GM21825 (cell line): ENCODE data around the gene SPDYE17.
"Not testable (repeated sequence)": the region's sequence is repeated elsewhere in the genome, so short reads cannot be mapped to it uniquely, and the experiment has no call there.

Source experiments
- ATAC-seq: cut with Tn5 transposase; IDR thresholded peaks from one replicate; pipeline ENCODE4 v1.9.1; 2021; ENCODE audit warnings: mild to moderate bottlenecking, moderate library complexity; ENCODE audit not compliant: unreplicated experiment

SPDYE17 gene

DNA sequence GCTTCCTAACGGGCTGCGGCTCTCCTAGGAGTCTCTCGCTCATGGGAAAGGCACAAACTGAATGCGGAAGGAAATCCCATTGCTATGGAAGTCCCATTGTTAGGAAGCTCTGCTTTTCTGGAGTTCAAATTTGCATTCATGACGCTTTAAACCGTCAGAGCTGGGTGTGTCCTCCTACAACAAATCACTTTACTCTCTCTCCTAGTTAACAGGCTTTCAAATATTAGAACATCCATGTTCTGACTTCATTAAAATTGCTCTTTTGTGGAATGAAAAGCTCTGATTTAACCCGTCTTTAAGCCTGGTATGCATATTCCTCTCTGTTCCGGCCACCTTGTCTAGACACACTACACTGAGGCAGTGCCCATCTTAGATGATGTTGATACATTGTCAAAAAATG lies at the start of gene SPDYE17:
Gene SPDYE17, minus strand, starts transcription at position 101 of the 400 bp plus-strand sequence. CDS start 1,791 bp downstream, outside the sequence.
- ATAC-seq = not testable (repeated sequence)

GRCh38 chr7:77080236-77080635 lies 48.1 kb upstream of the SPDYE17 start:
- ATAC-seq = not testable (repeated sequence)

- not testable (repeated sequence) for ATAC-seq
Measured at GRCh38 chr7:77079624-77080023, 47.5 kb upstream of the SPDYE17 start.

GRCh38 chr7:77079112-77079511 lies 47.0 kb upstream of the SPDYE17 start:
- ATAC-seq = not testable (repeated sequence)

DNA sequence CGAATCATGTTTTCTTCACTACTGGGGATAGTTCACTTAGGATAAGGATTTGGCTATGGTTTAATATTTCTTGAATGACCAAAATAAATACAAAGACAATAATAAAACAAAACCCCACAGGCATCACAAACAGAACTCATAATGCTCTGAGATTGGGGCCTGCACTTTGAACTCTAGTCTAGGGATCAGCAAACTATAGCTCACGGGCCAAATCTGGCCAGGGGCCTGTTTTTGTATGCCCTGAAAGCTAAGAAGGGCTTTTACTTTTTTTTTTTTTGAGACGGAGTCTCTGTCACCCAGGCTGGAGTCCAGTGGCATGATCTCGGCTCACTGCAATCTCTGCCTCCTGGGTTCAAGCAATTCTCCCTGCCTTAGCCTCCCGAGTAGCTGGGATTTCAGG lies 44.9 kb upstream of the SPDYE17 start:
- ATAC-seq = not testable (repeated sequence)

GRCh38 chr7:77074786-77075396 lies 42.7 kb upstream of the SPDYE17 start:
- ATAC-seq = not testable (repeated sequence)

GRCh38 chr7:77071108-77071507 lies 38.9 kb upstream of the SPDYE17 start:
- not testable (repeated sequence) for ATAC-seq

- ATAC-seq = not testable (repeated sequence)
Measured at GRCh38 chr7:77065869-77066268, 33.7 kb upstream of the SPDYE17 start.

DNA sequence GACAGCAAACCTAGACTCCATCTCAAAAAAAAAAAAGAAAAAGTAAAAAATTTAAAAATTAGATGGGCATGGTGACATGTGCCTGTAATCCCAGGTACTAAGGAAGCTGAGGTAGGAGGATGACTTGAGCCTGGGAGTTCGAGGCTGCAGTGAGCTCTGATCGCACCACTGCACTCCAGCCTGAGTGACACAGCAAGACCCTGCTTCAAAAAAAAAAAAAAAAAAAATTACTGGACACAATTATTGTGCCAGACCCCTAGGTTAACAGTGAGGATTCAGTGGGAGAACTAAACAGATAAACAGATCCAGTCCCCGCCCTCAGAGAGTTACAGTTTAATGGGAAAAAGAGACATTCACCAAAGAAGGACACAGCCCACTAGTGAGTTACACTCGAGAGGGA lies 31.6 kb upstream of the SPDYE17 start:
- not testable (repeated sequence) for ATAC-seq

DNA sequence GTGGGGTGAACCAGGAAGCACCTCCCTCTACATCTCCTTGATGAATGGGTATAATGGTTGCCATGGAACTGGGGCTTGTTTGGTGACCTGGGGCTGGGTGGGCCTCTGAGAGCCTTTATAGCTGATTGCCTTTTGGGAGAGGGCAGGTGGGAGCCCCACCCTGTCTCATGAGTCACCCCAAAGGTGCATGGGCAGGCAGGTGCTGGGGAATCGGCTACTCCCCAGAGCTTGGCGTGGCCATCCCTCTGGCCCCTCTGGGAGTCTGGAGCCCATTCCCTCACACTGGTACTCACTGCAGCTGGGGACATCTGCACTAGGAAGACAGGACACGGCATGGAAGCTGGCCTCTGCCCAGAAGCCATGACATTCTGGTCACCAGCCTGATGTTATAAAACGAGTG lies 30.4 kb upstream of the SPDYE17 start, which contains the start of gene SPDYE18:
Gene SPDYE18, minus strand, starts transcription at position 2 of the 400 bp plus-strand sequence. CDS start 2,046 bp downstream, outside the sequence.
- not testable (repeated sequence) for ATAC-seq

- ATAC-seq = not testable (repeated sequence)
Measured at GRCh38 chr7:77026349-77026748, 5.8 kb downstream of the SPDYE17 start.

- not testable (repeated sequence) for ATAC-seq
Measured at GRCh38 chr7:77010074-77010680, 22.0 kb downstream of the SPDYE17 start.

GRCh38 chr7:77008000-77008399 lies 24.2 kb downstream of the SPDYE17 start:
- not testable (repeated sequence) for ATAC-seq

GRCh38 chr7:77006127-77007110 lies 25.7 kb downstream of the SPDYE17 start:
- not testable (repeated sequence) for ATAC-seq

GRCh38 chr7:77005461-77006057 lies 26.6 kb downstream of the SPDYE17 start:
- not testable (repeated sequence) for ATAC-seq

GRCh38 chr7:77004151-77004550 lies 28.0 kb downstream of the SPDYE17 start:
- not testable (repeated sequence) for ATAC-seq

DNA sequence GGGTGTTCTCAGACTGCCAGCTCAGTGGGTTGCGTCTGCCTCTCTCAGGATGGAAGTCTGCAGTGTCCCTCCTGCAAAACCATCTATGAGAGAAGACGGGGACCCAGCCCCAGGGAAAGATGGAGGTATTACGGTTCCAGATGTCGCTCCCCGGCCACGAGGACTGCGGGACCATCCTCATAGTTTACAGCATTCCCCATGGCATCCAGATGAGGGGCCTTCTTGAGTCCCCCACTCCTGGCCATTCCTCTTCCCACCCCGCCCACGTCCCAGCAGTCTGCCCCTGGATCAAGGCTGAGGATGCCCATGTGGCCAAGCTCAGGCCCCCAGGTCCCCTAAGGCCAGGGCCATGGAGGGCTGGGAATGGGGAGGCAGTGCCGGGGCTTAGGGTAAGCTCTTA lies 28.9 kb downstream of the SPDYE17 start:
- ATAC-seq = not testable (repeated sequence)

DNA sequence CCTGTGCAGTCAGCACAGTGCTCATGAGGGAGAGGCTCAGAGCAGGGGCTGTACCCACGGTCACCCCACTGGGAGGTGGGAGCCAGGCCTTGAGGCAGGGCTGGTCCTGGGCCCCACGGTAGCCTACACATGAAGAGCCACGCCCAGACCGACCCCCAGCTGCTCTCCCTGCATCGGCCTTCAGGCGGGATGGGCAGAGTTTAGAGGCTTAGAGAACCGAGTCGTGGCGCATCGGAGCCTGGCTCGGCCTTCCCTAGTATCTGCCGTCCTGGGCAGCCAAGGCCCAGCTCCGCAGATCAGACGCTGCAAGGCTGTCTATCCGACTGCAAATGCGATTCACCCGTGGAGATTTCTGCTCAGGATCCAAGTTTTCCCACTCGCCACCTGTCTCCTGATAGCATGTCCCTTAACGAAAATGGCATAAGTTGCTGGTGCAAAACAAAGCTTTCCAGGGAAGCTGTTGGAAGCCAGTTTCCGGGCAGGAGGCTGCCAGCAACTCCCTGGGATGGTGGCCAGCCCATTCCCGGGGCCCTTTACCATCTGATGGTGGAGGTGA lies 29.4 kb downstream of the SPDYE17 start:
- ATAC-seq = not testable (repeated sequence)

GRCh38 chr7:77002104-77002503 lies 30.1 kb downstream of the SPDYE17 start:
- ATAC-seq = not testable (repeated sequence)

GRCh38 chr7:76999474-77000107 lies 32.6 kb downstream of the SPDYE17 start:
- ATAC-seq = not testable (repeated sequence)
